T1000 (cell line): ENCODE measurements around the gene MTA2.

ENCODE experiments used
- DNase-seq: peaks from one replicate; lab custom pipeline; 2025; ENCODE audit warnings: mixed read lengths; lab: John Stamatoyannopoulos, UW

MTA2 gene

DNA sequence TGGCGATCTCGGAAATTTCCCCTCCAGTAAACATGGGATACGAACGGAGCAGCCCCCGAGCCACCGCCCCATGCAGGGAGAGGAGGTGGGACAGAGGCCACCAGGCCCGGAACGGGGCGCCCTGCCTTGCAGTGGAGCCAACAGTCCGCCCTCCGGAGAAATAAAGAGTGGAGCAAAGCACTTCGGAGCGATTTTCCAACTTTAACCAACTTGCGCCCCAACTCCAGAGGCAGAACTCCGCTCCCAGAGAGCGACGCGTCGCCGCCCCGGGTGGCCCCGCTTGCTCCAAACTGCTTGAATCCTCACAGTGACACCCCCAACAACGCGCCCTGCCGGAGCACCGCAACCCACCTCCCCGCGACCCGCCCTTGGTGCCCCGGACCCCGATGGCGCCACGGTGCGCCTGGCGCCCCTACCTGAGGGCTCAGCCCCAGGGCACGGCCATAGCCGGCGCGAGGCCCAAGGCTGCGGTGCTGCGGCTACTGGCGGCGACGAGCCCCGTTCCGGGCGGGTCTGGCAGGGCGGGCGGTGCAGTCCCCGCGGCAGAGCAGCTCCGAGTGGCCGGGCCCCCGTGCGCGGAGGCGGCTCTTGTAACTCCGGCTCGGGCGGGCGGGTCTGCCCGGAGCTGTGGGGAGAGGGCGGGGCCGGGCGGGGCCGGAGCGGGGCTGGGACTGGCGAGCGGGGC, 55.3 kb downstream of the MTA2 start, which contains the start of gene AHNAK:
Gene AHNAK, minus strand, starts transcription at position 563 of the 685 bp plus-strand sequence. CDS start 10,708 bp downstream, outside the sequence.
- peak; percentile 56 for DNase-seq

DNA sequence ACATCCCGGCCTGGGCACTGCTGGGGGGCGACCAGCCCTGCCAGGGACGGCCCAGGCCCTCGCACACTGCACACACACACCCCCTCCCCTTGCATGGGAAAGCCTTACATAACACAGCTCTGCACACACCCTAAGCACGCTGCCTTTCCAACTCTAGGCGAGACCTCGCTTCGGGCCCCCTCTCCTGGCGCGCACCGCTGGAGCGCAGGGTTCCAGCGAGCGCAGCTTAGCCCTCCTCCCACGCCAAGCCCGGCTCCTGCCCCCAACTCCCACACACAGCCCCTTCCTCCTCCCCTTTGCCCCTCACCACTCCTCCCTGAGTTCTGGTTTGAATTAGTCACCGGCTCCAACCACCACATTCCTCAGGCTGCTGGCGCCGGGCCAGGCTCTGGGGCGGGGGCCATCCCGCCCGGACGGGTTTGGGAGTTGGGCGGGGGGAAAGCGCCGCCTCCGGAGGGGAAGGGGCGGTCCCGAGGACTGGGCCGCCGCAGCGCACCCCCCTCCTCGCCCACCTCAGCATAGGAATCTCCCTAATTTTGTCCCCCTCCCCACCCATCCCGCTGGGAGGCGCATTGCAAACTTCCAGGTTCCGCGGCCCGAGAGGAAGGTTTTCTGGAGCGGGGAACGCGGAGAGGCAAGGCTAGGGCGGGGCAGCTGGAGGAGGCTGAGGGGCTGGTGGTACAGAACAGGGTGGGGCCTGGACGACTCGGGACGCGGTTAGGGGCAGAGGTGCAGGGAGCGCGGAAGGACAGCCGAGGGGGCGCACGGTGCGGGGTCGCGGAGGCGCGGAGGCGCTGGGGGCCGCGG, 56.0 kb downstream of the MTA2 start:
- DNase-seq = peak; percentile 91

DNA sequence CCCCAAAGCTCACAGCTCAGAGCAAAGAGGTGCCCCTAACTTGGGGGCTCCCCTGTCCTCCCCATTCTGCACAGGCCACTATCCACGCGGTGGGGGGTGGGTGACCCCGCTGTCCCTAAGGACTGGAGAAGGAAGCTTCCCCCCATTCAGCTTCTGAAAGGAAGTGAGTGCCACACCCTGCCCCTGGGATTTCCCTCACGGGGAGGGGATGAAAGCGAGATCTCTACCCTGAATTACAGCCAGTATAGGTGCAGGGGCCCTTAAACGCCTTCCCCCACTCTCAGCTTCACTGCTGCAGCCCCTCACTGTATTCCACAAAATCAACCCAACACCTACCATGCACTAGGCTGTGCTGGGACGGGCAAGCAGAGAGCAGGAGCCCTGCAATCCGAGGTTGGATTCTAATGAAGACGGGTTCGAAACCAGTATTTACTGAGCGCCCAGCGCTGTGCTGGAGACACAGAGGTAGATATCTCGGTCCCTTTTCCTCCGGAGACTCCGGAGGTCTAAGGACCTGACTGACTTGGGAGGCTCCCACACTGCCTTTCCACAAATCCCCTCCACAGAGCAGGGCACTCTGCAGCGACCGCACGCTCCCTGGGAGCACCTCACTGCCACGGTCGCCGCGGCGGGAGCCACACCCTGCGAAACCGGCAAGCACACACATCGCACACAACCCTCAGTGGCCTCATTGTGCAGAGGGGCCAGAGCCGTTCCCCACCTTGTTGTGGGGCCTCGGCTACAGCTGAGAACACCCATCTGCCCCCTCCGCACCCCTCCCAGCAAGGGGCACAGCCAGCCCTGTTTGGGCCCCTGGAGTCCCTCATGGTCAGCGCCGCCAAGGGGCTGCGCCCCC, 56.9 kb downstream of the MTA2 start:
- DNase-seq = no peak

- DNase-seq = no peak
Observed at GRCh38 chr11:62543680-62544444, 57.8 kb downstream of the MTA2 start.
